ENCODE measurements around the gene PDCD10. TPM values are rescaled to one million over a fixed set of nuclear protein-coding genes. Genes with fewer than 3 reads are reported as not detected.

PDCD10 gene
- polyA plus RNA-seq, 1 experiment: 79.5 TPM

- no peaks in the 10 kb centered on the region for H3K27me3 ChIP-seq (ENCODE audit: control insufficient read depth, insufficient read depth, low read length)
- POLR2A ChIA-PET: no interaction called here
- H3K9me3 ChIP-seq (ENCODE audit: control insufficient read depth, insufficient read depth, low read length): peaks cover 4% of the 10 kb centered on the region
- TF ChIP-seq, protein P1, sequence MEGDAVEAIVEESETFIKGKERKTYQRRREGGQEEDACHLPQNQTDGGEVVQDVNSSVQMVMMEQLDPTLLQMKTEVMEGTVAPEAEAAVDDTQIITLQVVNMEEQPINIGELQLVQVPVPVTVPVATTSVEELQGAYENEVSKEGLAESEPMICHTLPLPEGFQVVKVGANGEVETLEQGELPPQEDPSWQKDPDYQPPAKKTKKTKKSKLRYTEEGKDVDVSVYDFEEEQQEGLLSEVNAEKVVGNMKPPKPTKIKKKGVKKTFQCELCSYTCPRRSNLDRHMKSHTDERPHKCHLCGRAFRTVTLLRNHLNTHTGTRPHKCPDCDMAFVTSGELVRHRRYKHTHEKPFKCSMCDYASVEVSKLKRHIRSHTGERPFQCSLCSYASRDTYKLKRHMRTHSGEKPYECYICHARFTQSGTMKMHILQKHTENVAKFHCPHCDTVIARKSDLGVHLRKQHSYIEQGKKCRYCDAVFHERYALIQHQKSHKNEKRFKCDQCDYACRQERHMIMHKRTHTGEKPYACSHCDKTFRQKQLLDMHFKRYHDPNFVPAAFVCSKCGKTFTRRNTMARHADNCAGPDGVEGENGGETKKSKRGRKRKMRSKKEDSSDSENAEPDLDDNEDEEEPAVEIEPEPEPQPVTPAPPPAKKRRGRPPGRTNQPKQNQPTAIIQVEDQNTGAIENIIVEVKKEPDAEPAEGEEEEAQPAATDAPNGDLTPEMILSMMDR (IDR thresholded peaks at IDR 0.05; ENCODE audit: low read depth, low read length): no peak
- no peak for DNase-seq (ENCODE audit: low read depth, low spot score)
- no peak overlapping the region for H3K4me3 ChIP-seq (ENCODE audit: low read depth, low read length)
- H3K27ac ChIP-seq (ENCODE audit: low read depth, low read length): no peak overlapping the region
- CTCF ChIA-PET: interaction anchor here (3.5 kb wide), 1 partner anchor 12 kb away, joined by 22 read pairs; no protein-coding TSS in a partner anchor
Observed at GRCh38 chr3:167673221-167673620, 61.5 kb downstream of the PDCD10 start.

GRCh38 chr3:167671878-167672427 is 62.7 kb downstream of the PDCD10 start:
- ChIA-PET CTCF (interaction anchor here (1.3 to 1.7 kb wide), 2 partner anchors 12 to 13 kb away, joined by 4 to 8 read pairs; no protein-coding TSS in a partner anchor), POLR2A (no interaction called here)
- Histone ChIP-seq H3K27me3 (ENCODE audit: control insufficient read depth, insufficient read depth, low read length) (no peaks in the 10 kb centered on the region), H3K27ac (ENCODE audit: low read depth, low read length) (no peak overlapping the region), H3K9me3 (ENCODE audit: control insufficient read depth, insufficient read depth, low read length) (peaks cover 4% of the 10 kb centered on the region), H3K4me3 (ENCODE audit: low read depth, low read length) (no peak overlapping the region)
- DNase-seq (ENCODE audit: low read depth, low spot score): no peak
- TF ChIP-seq, protein P1 (IDR thresholded peaks at IDR 0.05; ENCODE audit: low read depth, low read length): no peak

GRCh38 chr3:167669699-167670098 is 65.0 kb downstream of the PDCD10 start:
- TF ChIP-seq, protein P1 (IDR thresholded peaks at IDR 0.05; ENCODE audit: low read depth, low read length): no peak
- DNase-seq (ENCODE audit: low read depth, low spot score): no peak
- H3K4me3 ChIP-seq (ENCODE audit: low read depth, low read length): no peak overlapping the region
- H3K27ac ChIP-seq (ENCODE audit: low read depth, low read length): no peak overlapping the region
- POLR2A ChIA-PET: no interaction called here
- H3K9me3 ChIP-seq (ENCODE audit: control insufficient read depth, insufficient read depth, low read length): no peaks in the 10 kb centered on the region
- no peaks in the 10 kb centered on the region for H3K27me3 ChIP-seq (ENCODE audit: control insufficient read depth, insufficient read depth, low read length)
- CTCF ChIA-PET: interaction anchor here (1.6 kb wide), 1 partner anchor 15 kb away, joined by 5 read pairs; no protein-coding TSS in a partner anchor

DNA sequence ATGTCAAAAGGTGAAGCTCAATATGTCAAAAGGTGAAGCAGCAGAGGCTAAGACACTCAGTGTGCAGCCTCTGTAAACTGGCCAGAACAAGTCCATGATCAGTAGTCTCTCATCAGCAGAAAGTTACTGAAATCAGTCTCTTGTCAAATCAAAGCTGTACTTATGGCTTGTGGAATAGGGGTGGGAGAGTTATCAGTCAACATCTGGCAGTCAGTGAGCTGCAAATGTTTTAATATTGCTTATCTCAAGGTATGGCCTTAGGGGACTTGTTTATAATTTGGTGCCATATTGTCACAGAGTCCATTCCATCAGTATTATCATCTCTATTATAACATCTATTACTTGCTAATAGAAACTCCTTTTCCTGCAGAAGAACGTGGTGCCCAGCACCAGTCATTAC is 66.0 kb downstream of the PDCD10 start:
- TF ChIP-seq, protein P1 (IDR thresholded peaks at IDR 0.05; ENCODE audit: low read depth, low read length): no peak
- no peak overlapping the region for H3K4me3 ChIP-seq (ENCODE audit: low read depth, low read length)
- no peaks in the 10 kb centered on the region for H3K27me3 ChIP-seq (ENCODE audit: control insufficient read depth, insufficient read depth, low read length)
- no peaks in the 10 kb centered on the region for H3K9me3 ChIP-seq (ENCODE audit: control insufficient read depth, insufficient read depth, low read length)
- CTCF ChIA-PET: interaction anchor here (1.6 kb wide), 1 partner anchor 16 kb away, joined by 5 read pairs; no protein-coding TSS in a partner anchor
- POLR2A ChIA-PET: no interaction called here
- no peak for DNase-seq (ENCODE audit: low read depth, low spot score)
- H3K27ac ChIP-seq (ENCODE audit: low read depth, low read length): no peak overlapping the region

- Histone ChIP-seq H3K9me3 (ENCODE audit: control insufficient read depth, insufficient read depth, low read length) (no peaks in the 10 kb centered on the region), H3K27me3 (ENCODE audit: control insufficient read depth, insufficient read depth, low read length) (no peaks in the 10 kb centered on the region), H3K27ac (ENCODE audit: low read depth, low read length) (no peak overlapping the region), H3K4me3 (ENCODE audit: low read depth, low read length) (no peak overlapping the region)
- ChIA-PET POLR2A (no interaction called here), CTCF (interaction anchor here (0.6 kb wide), 1 partner anchor 17 kb away, joined by 3 read pairs; no protein-coding TSS in a partner anchor)
- DNase-seq (ENCODE audit: low read depth, low spot score): no peak
- TF ChIP-seq, protein P1 (IDR thresholded peaks at IDR 0.05; ENCODE audit: low read depth, low read length): no peak
Observed at GRCh38 chr3:167666563-167666962, 68.1 kb downstream of the PDCD10 start.

Data from AG04450 (cell line).